Esophagus squamous epithelium (tissue), 4 donors: Measurements from ENCODE around the gene ACP7.
"Not testable (repeated sequence)": the region's sequence is repeated elsewhere in the genome, so short reads cannot be mapped to it uniquely, and the experiment has no call there.

Source experiments
- CTCF ChIP-seq, 6 experiments: fragments of 450-650 bp in 4 of 6; fragments of 200-600 bp in 2 of 6; sonication (generic) in 2 of 6; IDR thresholded peaks; one replicate each; pipeline ENCODE4 v1.5.1; 2016 to 2019; ENCODE audit warnings: antibody characterized with exemption in 6 of 6, mild to moderate bottlenecking in 4 of 6, moderate library complexity in 4 of 6
- POLR2A ChIP-seq, 4 donors: fragments of 450-650 bp; IDR thresholded peaks; one replicate each; pipeline ENCODE4 v1.6.1; 2017; ENCODE audit warnings: antibody characterized with exemption in 4 of 4, mild to moderate bottlenecking in 4 of 4, moderate library complexity in 3 of 4

- not testable (repeated sequence) for TF ChIP-seq CTCF, POLR2A (IDR thresholded peaks at IDR 0.05)
These were observed 11.8 kb downstream of the ACP7 start for GRCh38 chr19:39095799-39096540.
